K562 (cell line): Measurements from ENCODE around the gene SPOUT1. TPM values are rescaled to one million over a fixed set of nuclear protein-coding genes. Genes with fewer than 3 reads are reported as not detected.

Experiments
- ATAC-seq: fragments of 200-7000 bp; cut with Tn5 transposase; 3 replicates; pipeline ENCODE4 v1.9.1; 2020; ENCODE audit warnings: moderate library complexity
- BruUV-seq: library from RNA; stranded (reverse); fragments of 400-500 nt; replicated peaks from 2 replicates; lab custom pipeline; 2021; lab: Mats Ljungman, UMichigan
- CTCF ChIA-PET: fragments of 300-600 bp; formaldehyde crosslinking; extraction: SDS; loops from one replicate; lab custom pipeline; 2021; ENCODE audit warnings: low intra/inter-chr PET ratio; lab: Yijun Ruan, JAX
- POLR2A ChIA-PET: fragments of 300-600, 350-650 bp; sonication (Branson Sonifier 250); formaldehyde crosslinking; extraction: SDS; loops from one replicate; lab custom pipeline; 2021; ENCODE audit warnings: antibody characterized with exemption, inconsistent platforms; lab: Yijun Ruan, JAX
- DNase-seq, 4 experiments: peaks; one replicate each; pipeline versions ENCODE4 v3.0.0 to v3.0.0-alpha.2; 2011 to 2018; ENCODE audit warnings: low spot score in 3 of 4, mixed read lengths in 3 of 4; ENCODE audit errors: extremely low read depth in 1 of 4
- FAIRE-seq: peaks from 2 replicates; lab custom pipeline; 2011; peaks lifted over from hg19 to GRCh38; lab: Jason Lieb, UNC
- H2AFZ ChIP-seq: 2 replicates; pipeline ENCODE4 v1.6.0; 2011; ENCODE audit warnings: low read depth, low read length, control low read depth, inconsistent platforms
- H3K27ac ChIP-seq: fragments of 200-600 bp; 3 replicates; pipeline ENCODE4 v1.8.0; 2011; ENCODE audit warnings: low read depth, mild to moderate bottlenecking, control low read depth, inconsistent platforms, low read length, moderate library complexity, mixed read lengths; ENCODE audit errors: extremely low read depth
- H3K27me3 ChIP-seq, 2 experiments: fragments of 300-600 bp in 1 of 2; 2 replicates in 1 of 2; 3 replicates in 1 of 2; pipeline versions ENCODE4 v1.6.0 to v1.8.0; 2011; ENCODE audit warnings: inconsistent platforms in 2 of 2, low read length in 2 of 2, mild to moderate bottlenecking in 1 of 2, mixed read lengths in 1 of 2, moderate library complexity in 1 of 2; ENCODE audit not compliant: control insufficient read depth in 2 of 2, insufficient read depth in 2 of 2
- H3K36me3 ChIP-seq: fragments of 300-600 bp; 3 replicates; pipeline ENCODE4 v1.8.0; 2011; ENCODE audit warnings: mild to moderate bottlenecking, low read length, inconsistent platforms; ENCODE audit not compliant: control insufficient read depth, insufficient read depth
- H3K4me1 ChIP-seq, 2 experiments: fragments of 200-600 bp in 1 of 2; replicated peaks in 1 of 2; 2 replicates in 1 of 2; 3 replicates in 1 of 2; pipeline versions ENCODE4 v1.5.1 to v1.8.0; 2011; ENCODE audit warnings: inconsistent platforms in 2 of 2, low read length in 2 of 2, mild to moderate bottlenecking in 1 of 2, mixed read lengths in 1 of 2, moderate library complexity in 1 of 2; ENCODE audit not compliant: control insufficient read depth in 2 of 2, insufficient read depth in 2 of 2
- H3K4me2 ChIP-seq: 2 replicates; pipeline ENCODE4 v1.6.1; 2011; ENCODE audit warnings: low read length, control low read depth, inconsistent platforms, mixed read lengths; ENCODE audit not compliant: insufficient read depth
- H3K4me3 ChIP-seq: fragments of 200-600 bp; sonication (generic), shearing (Covaris generic); 2 replicates; pipeline ENCODE4 v1.5.1; 2016; ENCODE audit warnings: control low read depth, inconsistent platforms
- H3K79me2 ChIP-seq: fragments of 200-600 bp; 3 replicates; pipeline ENCODE4 v1.8.0; 2011; ENCODE audit warnings: low read length, inconsistent platforms; ENCODE audit not compliant: control insufficient read depth, insufficient read depth
- H3K9ac ChIP-seq, 2 experiments: 2 replicates each; pipeline versions ENCODE4 v1.6.0 to v1.6.1; 2011; ENCODE audit warnings: low read depth in 2 of 2, low read length in 2 of 2, control low read depth in 1 of 2, inconsistent platforms in 1 of 2, mild to moderate bottlenecking in 1 of 2, mixed read lengths in 1 of 2; ENCODE audit not compliant: insufficient read depth in 1 of 2
- H3K9me1 ChIP-seq: one replicate; pipeline ENCODE4 v1.6.0; 2011; ENCODE audit warnings: inconsistent platforms, mild to moderate bottlenecking, low read length, moderate library complexity; ENCODE audit not compliant: control insufficient read depth, insufficient read depth
- H3K9me3 ChIP-seq: replicated peaks from 2 replicates; pipeline ENCODE4 v1.5.1; 2011; ENCODE audit warnings: low read depth, low read length, inconsistent platforms; ENCODE audit not compliant: control insufficient read depth, insufficient read depth
- H4K20me1 ChIP-seq: replicated peaks from 2 replicates; pipeline ENCODE4 v1.6.1; 2011; ENCODE audit warnings: low read length, inconsistent platforms, mixed read lengths; ENCODE audit not compliant: control insufficient read depth, insufficient read depth
- BCOR ChIP-seq: fragments of 450-650 bp; IDR thresholded peaks from 2 replicates; pipeline ENCODE4 v1.6.1; 2016
- FOS ChIP-seq: IDR thresholded peaks from 3 replicates; pipeline ENCODE4 v1.6.1; 2011; ENCODE audit not compliant: insufficient read length; ENCODE audit errors: extremely low read depth
- RBM25 ChIP-seq: fragments of 200-400 bp; formaldehyde crosslinking; IDR thresholded peaks from 2 replicates; pipeline ENCODE4 v1.6.1; 2018; ENCODE audit warnings: low read length, low read depth, moderate library complexity; ENCODE audit not compliant: severe bottlenecking
- WGBS: fragments of 100-300 bp; shearing (Covaris generic); methylation state at CpG from one replicate; pipeline ENCODE4 v1.1.6; 2016; ENCODE audit warnings: low coverage, mixed read lengths; ENCODE audit not compliant: insufficient coverage; ENCODE audit errors: missing lambda C conversion rate; 5-methylcytosine and 5-hydroxymethylcytosine counted together
- in situ Hi-C: fragments of 300-500 bp; cut with MboI; formaldehyde crosslinking; loops from 4 replicates; pipeline ENCODE4 v1.15.0; 2018; ENCODE audit warnings: inconsistent platforms, mixed read lengths
- intact Hi-C: fragments of 100-400 bp; cut with micrococcal nuclease; formaldehyde crosslinking; loops from 2 replicates; pipeline ENCODE4 v1.14.2; 2022
- polyA plus RNA-seq, 8 experiments: library from polyadenylated mRNA; depleted of rRNA in 4 of 8; stranded (reverse) in 5 of 8; unstranded in 3 of 8; fragments of >200 nt; fragmentation: Nextera tagmentation in 2 of 8; fragmentation: Illumina TruSeq in 1 of 8; extraction: Ambion mirVana in 2 of 8; extraction: Trizol in 1 of 8; gene quantifications; 2 replicates each; pipeline versions ENCODE4 v1.2.1 to v1.2.3, GENCODE V29; 2011 to 2014; ENCODE audit warnings: inconsistent platforms in 1 of 8, missing spikeins in 1 of 8
- total RNA-seq, 7 experiments: library from RNA; depleted of rRNA in 6 of 7; stranded (reverse); fragments of >200 nt in 6 of 7; fragmentation: Illumina TruSeq in 2 of 7; extraction: Trizol in 2 of 7; gene quantifications; 2 replicates each; pipeline versions ENCODE4 v1.2.1 to v1.2.3, GENCODE V29; 2011 to 2021; ENCODE audit warnings: low replicate concordance in 1 of 7

SPOUT1 gene
- total and polyA plus RNA-seq, 9 of the 15 experiments (the other 6 are each of a cell fraction or from before 2014, with no cell fraction given) = 10.6 to 121 (median 37.4) TPM

DNA sequence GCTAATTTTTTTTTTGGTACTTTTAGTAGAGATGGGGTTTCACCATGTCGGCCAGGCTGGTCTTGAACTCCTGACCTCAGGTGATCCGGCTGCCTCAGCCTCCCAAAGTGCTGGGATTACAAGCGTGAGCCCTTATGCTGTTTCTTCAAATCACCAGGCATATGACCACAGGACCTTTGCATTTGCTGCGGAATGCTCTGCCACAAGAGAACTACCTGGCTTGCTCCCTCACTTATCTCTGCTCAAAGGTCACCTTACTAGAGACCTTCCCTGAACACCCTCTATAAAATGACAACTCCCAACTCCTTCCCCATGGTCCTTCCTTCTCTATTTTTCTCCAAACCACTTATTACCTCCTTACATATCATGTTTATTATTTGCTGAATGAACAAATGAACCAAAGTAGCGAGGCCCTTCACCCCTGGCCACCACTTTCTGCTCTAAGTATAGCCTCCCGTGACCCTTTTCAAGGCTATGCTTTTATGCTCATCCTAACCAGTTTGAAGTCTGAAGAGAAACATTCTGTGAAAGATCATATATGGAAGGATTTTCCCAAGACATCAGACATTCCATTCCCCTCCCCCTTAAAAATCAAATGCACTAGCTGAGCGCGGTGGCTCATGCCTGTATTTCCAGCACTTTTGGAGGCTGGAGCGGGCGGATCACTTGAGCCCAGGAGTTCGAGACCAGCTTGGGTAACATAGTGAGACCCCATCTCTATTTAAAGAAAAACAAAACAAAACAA lies 59.1 kb downstream of the SPOUT1 start:
- no peaks in the 10 kb centered on the region for H3K9me1 ChIP-seq
- 47% methylated on average over 11 of the region's 11 CpGs for WGBS
- H3K27me3 ChIP-seq = no peaks in the 10 kb centered on the region
- peak overlapping the region; percentile 89 to 94; a peak in 3 of 4 replicates for H3K9ac ChIP-seq
- TF ChIP-seq FOS = no peak
- TF ChIP-seq RBM25 = peak; percentile 76
- peak; percentile 43; the same call in 1 of the 2 replicates for TF ChIP-seq BCOR
- ChIA-PET CTCF (interaction anchor here (0.8 kb wide), 1 partner anchor 68 kb away, joined by 3 read pairs; the partner anchor contains the start of gene PKN3), POLR2A (interaction anchor here (0.5 to 1.1 kb wide), 6 partner anchors 8 to 1677 kb away, joined by 3 to 5 read pairs (median 3); no protein-coding TSS in a partner anchor)
- peaks cover 21% of the 10 kb centered on the region for H3K79me2 ChIP-seq
- no peak for DNase-seq
- no peak for ATAC-seq
- peak overlapping the region; percentile 95 for H3K4me2 ChIP-seq
- H3K36me3 ChIP-seq = peaks cover 5% of the 10 kb centered on the region; the same call in 1 of the 3 replicates
- intact Hi-C loops = no loop called here
- peak overlapping the region; percentile 88; the same call in 2 of the 3 replicates for H3K27ac ChIP-seq
- TSS peak; percentile 58 for BruUV-seq
- H3K4me3 ChIP-seq = peak overlapping the region; percentile 79
- no peaks in the 10 kb centered on the region for H3K9me3 ChIP-seq
- no peaks in the 10 kb centered on the region for H4K20me1 ChIP-seq
- H3K4me1 ChIP-seq = peaks cover 13 to 16% of the 10 kb centered on the region in 2 experiments; a peak in 4 of 5 replicates
- no peak for FAIRE-seq
- peak overlapping the region; percentile 98; the same call in 1 of the 2 replicates for H2AFZ ChIP-seq
- in situ Hi-C loops = no loop called here

Other genes with a start within 250 kb of the SPOUT1 start
Only the 7 nearest of the 14 such genes appear.
- gene ZDHHC12, start 105.7 kb downstream of the SPOUT1 start, total RNA-seq (2014; rRNA removed) = 38.0 and 57.7 TPM in 2 replicates
- 1.1 and 1.9 TPM in 2 replicates for gene ZDHHC12, start 105.7 kb downstream of the SPOUT1 start, total RNA-seq (2014; rRNA removed; fragmentation: Illumina TruSeq; extraction: Trizol)
- gene ZDHHC12, start 105.7 kb downstream of the SPOUT1 start, total RNA-seq (2015; rRNA removed; fragmentation: Illumina TruSeq; extraction: Trizol) = 18.7 and 19.1 TPM in 2 replicates
- gene ZDHHC12, start 105.7 kb downstream of the SPOUT1 start, total RNA-seq (2021) = 28.7 and 30.3 TPM in 2 replicates
- gene ZDHHC12, start 105.7 kb downstream of the SPOUT1 start, polyA plus RNA-seq (2011; rRNA removed) = 13.8 and 24.8 TPM in 2 replicates
- 6.8 and 27.8 TPM in 2 replicates for gene ZDHHC12, start 105.7 kb downstream of the SPOUT1 start, polyA plus RNA-seq (2014; fragmentation: Illumina TruSeq; extraction: Trizol)
- 1 to 10 TPM in 1 of 2 experiments, under 1 TPM in 1; 0.21 to 4.3 TPM for gene ZDHHC12, start 105.7 kb downstream of the SPOUT1 start, polyA plus RNA-seq (2014; fragmentation: Nextera tagmentation; extraction: Ambion mirVana)
- gene ZDHHC12, start 105.7 kb downstream of the SPOUT1 start, polyA plus RNA-seq (2014; rRNA removed) = 31.7 TPM in 2 replicates
- 6.8 and 8.4 TPM in 2 replicates for gene ZER1, start 57.9 kb downstream of the SPOUT1 start, total RNA-seq (2014; rRNA removed)
- gene ZER1, start 57.9 kb downstream of the SPOUT1 start, total RNA-seq (2014; rRNA removed; fragmentation: Illumina TruSeq; extraction: Trizol) = 2.0 and 2.3 TPM in 2 replicates
- 3.8 and 4.0 TPM in 2 replicates for gene ZER1, start 57.9 kb downstream of the SPOUT1 start, total RNA-seq (2015; rRNA removed; fragmentation: Illumina TruSeq; extraction: Trizol)
- gene ZER1, start 57.9 kb downstream of the SPOUT1 start, total RNA-seq (2021) = 9.7 and 10.1 TPM in 2 replicates
- gene ZER1, start 57.9 kb downstream of the SPOUT1 start, polyA plus RNA-seq (2011; rRNA removed) = 6.5 and 14.3 TPM in 2 replicates
- gene ZER1, start 57.9 kb downstream of the SPOUT1 start, polyA plus RNA-seq (2014; fragmentation: Illumina TruSeq; extraction: Trizol) = 6.2 and 8.6 TPM in 2 replicates
- under 1 TPM; 0.07 to 0.22 TPM for gene ZER1, start 57.9 kb downstream of the SPOUT1 start, polyA plus RNA-seq (2014; fragmentation: Nextera tagmentation; extraction: Ambion mirVana)
- gene ZER1, start 57.9 kb downstream of the SPOUT1 start, polyA plus RNA-seq (2014; rRNA removed) = 7.1 and 10.7 TPM in 2 replicates
- gene TBC1D13, start 42.5 kb downstream of the SPOUT1 start, total RNA-seq (2014; rRNA removed) = 9.9 and 16.6 TPM in 2 replicates
- gene TBC1D13, start 42.5 kb downstream of the SPOUT1 start, total RNA-seq (2014; rRNA removed; fragmentation: Illumina TruSeq; extraction: Trizol) = 8.0 and 10.5 TPM in 2 replicates
- 11.4 TPM in 2 replicates for gene TBC1D13, start 42.5 kb downstream of the SPOUT1 start, total RNA-seq (2015; rRNA removed; fragmentation: Illumina TruSeq; extraction: Trizol)
- 24.4 and 27.5 TPM in 2 replicates for gene TBC1D13, start 42.5 kb downstream of the SPOUT1 start, total RNA-seq (2021)
- 21.7 and 24.9 TPM in 2 replicates for gene TBC1D13, start 42.5 kb downstream of the SPOUT1 start, polyA plus RNA-seq (2011; rRNA removed)
- gene TBC1D13, start 42.5 kb downstream of the SPOUT1 start, polyA plus RNA-seq (2014; fragmentation: Illumina TruSeq; extraction: Trizol) = 28.7 and 30.5 TPM in 2 replicates
- gene TBC1D13, start 42.5 kb downstream of the SPOUT1 start, polyA plus RNA-seq (2014; fragmentation: Nextera tagmentation; extraction: Ambion mirVana) = 1 to 10 TPM; 2.3 to 3.0 TPM
- gene TBC1D13, start 42.5 kb downstream of the SPOUT1 start, polyA plus RNA-seq (2014; rRNA removed) = 14.3 and 18.6 TPM in 2 replicates
- gene ENDOG, start 11.3 kb downstream of the SPOUT1 start, total RNA-seq (2014; rRNA removed) = 91.0 and 99.6 TPM in 2 replicates
- gene ENDOG, start 11.3 kb downstream of the SPOUT1 start, total RNA-seq (2014; rRNA removed; fragmentation: Illumina TruSeq; extraction: Trizol) = 6.3 and 8.8 TPM in 2 replicates
- gene ENDOG, start 11.3 kb downstream of the SPOUT1 start, total RNA-seq (2015; rRNA removed; fragmentation: Illumina TruSeq; extraction: Trizol) = 25.5 and 26.3 TPM in 2 replicates
- 83.2 and 84.9 TPM in 2 replicates for gene ENDOG, start 11.3 kb downstream of the SPOUT1 start, total RNA-seq (2021)
- 30.0 and 42.1 TPM in 2 replicates for gene ENDOG, start 11.3 kb downstream of the SPOUT1 start, polyA plus RNA-seq (2011; rRNA removed)
- 8.7 and 16.3 TPM in 2 replicates for gene ENDOG, start 11.3 kb downstream of the SPOUT1 start, polyA plus RNA-seq (2014; fragmentation: Illumina TruSeq; extraction: Trizol)
- gene ENDOG, start 11.3 kb downstream of the SPOUT1 start, polyA plus RNA-seq (2014; fragmentation: Nextera tagmentation; extraction: Ambion mirVana) = 1 to 10 TPM; 1.2 to 3.8 TPM
- 77.2 and 80.2 TPM in 2 replicates for gene ENDOG, start 11.3 kb downstream of the SPOUT1 start, polyA plus RNA-seq (2014; rRNA removed)
- 11.1 and 16.0 TPM in 2 replicates for gene KYAT1, start 52.2 kb upstream of the SPOUT1 start, total RNA-seq (2014; rRNA removed)
- 6.5 and 8.8 TPM in 2 replicates for gene KYAT1, start 52.2 kb upstream of the SPOUT1 start, total RNA-seq (2014; rRNA removed; fragmentation: Illumina TruSeq; extraction: Trizol)
- 8.5 and 9.2 TPM in 2 replicates for gene KYAT1, start 52.2 kb upstream of the SPOUT1 start, total RNA-seq (2015; rRNA removed; fragmentation: Illumina TruSeq; extraction: Trizol)
- gene KYAT1, start 52.2 kb upstream of the SPOUT1 start, total RNA-seq (2021) = 11.7 and 14.7 TPM in 2 replicates
- 16.1 and 20.2 TPM in 2 replicates for gene KYAT1, start 52.2 kb upstream of the SPOUT1 start, polyA plus RNA-seq (2011; rRNA removed)
- 13.4 and 14.8 TPM in 2 replicates for gene KYAT1, start 52.2 kb upstream of the SPOUT1 start, polyA plus RNA-seq (2014; fragmentation: Illumina TruSeq; extraction: Trizol)
- 10 to 100 TPM in 1 of 2 experiments, 1 to 10 TPM in 1; 6.4 to 11.0 TPM for gene KYAT1, start 52.2 kb upstream of the SPOUT1 start, polyA plus RNA-seq (2014; fragmentation: Nextera tagmentation; extraction: Ambion mirVana)
- 16.8 and 21.8 TPM in 2 replicates for gene KYAT1, start 52.2 kb upstream of the SPOUT1 start, polyA plus RNA-seq (2014; rRNA removed)
- gene LRRC8A, start 52.3 kb upstream of the SPOUT1 start, total RNA-seq (2014; rRNA removed) = 15.3 and 17.2 TPM in 2 replicates
- 5.5 and 6.4 TPM in 2 replicates for gene LRRC8A, start 52.3 kb upstream of the SPOUT1 start, total RNA-seq (2014; rRNA removed; fragmentation: Illumina TruSeq; extraction: Trizol)
- 8.4 TPM in 2 replicates for gene LRRC8A, start 52.3 kb upstream of the SPOUT1 start, total RNA-seq (2015; rRNA removed; fragmentation: Illumina TruSeq; extraction: Trizol)
- gene LRRC8A, start 52.3 kb upstream of the SPOUT1 start, total RNA-seq (2021) = 23.5 and 24.7 TPM in 2 replicates
- gene LRRC8A, start 52.3 kb upstream of the SPOUT1 start, polyA plus RNA-seq (2011; rRNA removed) = 8.9 and 11.5 TPM in 2 replicates
- 14.0 and 19.8 TPM in 2 replicates for gene LRRC8A, start 52.3 kb upstream of the SPOUT1 start, polyA plus RNA-seq (2014; fragmentation: Illumina TruSeq; extraction: Trizol)
- 1 to 10 TPM; 2.9 to 3.5 TPM for gene LRRC8A, start 52.3 kb upstream of the SPOUT1 start, polyA plus RNA-seq (2014; fragmentation: Nextera tagmentation; extraction: Ambion mirVana)
- gene LRRC8A, start 52.3 kb upstream of the SPOUT1 start, polyA plus RNA-seq (2014; rRNA removed) = 13.4 and 15.4 TPM in 2 replicates
- gene PHYHD1, start 91.2 kb upstream of the SPOUT1 start, total RNA-seq (2014; rRNA removed) = 0.49 and 1.3 TPM in 2 replicates
- 0.45 and 0.69 TPM in 2 replicates for gene PHYHD1, start 91.2 kb upstream of the SPOUT1 start, total RNA-seq (2014; rRNA removed; fragmentation: Illumina TruSeq; extraction: Trizol)
- gene PHYHD1, start 91.2 kb upstream of the SPOUT1 start, total RNA-seq (2015; rRNA removed; fragmentation: Illumina TruSeq; extraction: Trizol) = 0.36 and 0.79 TPM in 2 replicates
- gene PHYHD1, start 91.2 kb upstream of the SPOUT1 start, total RNA-seq (2021) = 0.58 and 0.66 TPM in 2 replicates
- gene PHYHD1, start 91.2 kb upstream of the SPOUT1 start, polyA plus RNA-seq (2011; rRNA removed) = 1.2 and 2.1 TPM in 2 replicates
- 0.80 and 1.0 TPM in 2 replicates for gene PHYHD1, start 91.2 kb upstream of the SPOUT1 start, polyA plus RNA-seq (2014; fragmentation: Illumina TruSeq; extraction: Trizol)
- 1 to 10 TPM in 1 of 2 experiments, under 1 TPM in 1; 0.80 to 1.0 TPM for gene PHYHD1, start 91.2 kb upstream of the SPOUT1 start, polyA plus RNA-seq (2014; fragmentation: Nextera tagmentation; extraction: Ambion mirVana)
- 0.32 and 0.91 TPM in 2 replicates for gene PHYHD1, start 91.2 kb upstream of the SPOUT1 start, polyA plus RNA-seq (2014; rRNA removed)